ENCODE measurements around the gene SLC5A10.

Gene SLC5A10

DNA sequence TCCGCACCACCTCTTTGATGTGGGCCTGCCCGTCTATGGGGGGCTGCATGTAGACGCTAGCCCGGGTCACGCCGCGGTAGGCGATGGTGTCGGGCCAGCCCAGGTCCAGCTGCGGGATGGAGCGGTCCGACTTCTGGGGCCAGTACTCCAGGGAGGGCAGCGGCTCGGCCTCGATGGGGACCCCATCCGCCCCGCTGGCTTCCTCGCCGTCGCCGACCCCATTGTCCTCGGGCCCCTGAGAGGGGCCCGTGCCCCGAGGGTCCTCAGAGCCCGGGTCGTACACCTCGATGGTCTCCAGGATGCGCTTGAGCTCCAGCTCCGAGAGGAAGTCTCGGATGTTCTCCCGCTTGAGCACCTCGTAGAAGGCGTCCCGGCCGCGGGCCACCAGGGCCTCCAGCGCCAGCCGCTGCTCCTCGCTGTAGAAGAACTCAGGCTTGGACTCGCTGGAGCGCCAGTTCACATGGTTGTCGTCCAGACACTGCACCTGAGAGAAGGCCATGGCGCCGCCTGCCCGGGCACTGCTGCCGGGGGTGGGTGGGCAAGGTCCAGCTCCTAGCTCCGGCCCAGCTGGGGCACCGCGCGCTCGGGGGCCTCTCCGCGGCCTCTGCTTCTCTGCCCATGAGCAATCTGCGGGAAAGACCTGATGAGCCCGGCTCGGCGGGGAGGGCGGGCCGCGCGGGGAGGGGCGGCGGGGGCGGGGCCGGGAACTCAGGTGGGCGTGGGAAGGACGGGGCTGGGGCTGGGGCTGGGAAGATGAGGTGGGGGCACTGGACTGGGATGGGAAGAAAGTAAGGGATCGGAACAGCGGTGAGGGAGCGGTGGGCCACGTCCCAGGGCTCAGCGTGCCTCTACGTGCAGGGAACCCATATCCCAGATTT is 51.8 kb downstream of the SLC5A10 start:
- peak; percentile 19 to 28 for DNase-seq (ENCODE audit: low read depth in 2 of 2)

DNA sequence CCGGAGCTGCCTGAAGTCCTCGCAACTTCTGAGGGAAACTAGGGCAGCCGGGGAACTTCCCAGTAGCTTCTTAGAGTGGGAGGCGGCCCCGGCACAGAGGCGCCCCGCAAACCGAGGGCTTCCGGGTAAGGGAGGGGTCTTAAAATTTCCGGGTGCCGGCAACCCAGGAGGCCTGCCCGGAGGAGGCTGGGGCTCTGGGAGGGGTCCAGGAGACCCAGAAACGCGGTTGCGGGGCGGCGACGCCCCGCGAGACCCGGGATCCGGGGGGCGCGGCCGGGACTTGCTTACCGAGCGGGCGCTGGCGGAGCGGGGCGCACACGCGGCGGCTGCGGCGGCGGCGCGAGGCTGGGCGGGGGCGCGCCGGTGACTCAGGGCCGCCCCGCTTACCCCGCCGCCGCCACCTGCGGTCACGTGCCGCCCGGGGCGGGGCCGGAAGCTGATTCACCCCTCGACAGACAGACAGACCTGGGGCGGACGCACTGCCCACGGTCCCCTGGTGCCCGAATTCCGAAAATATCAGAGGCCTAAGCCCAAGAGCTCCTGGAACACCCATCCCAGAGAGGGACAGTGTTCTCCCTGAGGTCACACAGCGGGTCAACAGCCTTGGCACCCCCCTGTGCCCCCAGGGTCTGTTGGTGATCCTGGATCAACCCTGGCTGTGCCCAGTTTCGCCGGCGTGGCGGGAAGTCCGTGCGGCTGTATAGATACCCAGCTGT is 52.6 kb downstream of the SLC5A10 start, which contains the start of gene FAM83G:
Gene FAM83G, minus strand, starts transcription at position 344 of the 716 bp plus-strand sequence. CDS start 723 bp downstream, outside the sequence.
- peak; percentile 79 to 83 for DNase-seq (ENCODE audit: low read depth in 2 of 2)

DNA sequence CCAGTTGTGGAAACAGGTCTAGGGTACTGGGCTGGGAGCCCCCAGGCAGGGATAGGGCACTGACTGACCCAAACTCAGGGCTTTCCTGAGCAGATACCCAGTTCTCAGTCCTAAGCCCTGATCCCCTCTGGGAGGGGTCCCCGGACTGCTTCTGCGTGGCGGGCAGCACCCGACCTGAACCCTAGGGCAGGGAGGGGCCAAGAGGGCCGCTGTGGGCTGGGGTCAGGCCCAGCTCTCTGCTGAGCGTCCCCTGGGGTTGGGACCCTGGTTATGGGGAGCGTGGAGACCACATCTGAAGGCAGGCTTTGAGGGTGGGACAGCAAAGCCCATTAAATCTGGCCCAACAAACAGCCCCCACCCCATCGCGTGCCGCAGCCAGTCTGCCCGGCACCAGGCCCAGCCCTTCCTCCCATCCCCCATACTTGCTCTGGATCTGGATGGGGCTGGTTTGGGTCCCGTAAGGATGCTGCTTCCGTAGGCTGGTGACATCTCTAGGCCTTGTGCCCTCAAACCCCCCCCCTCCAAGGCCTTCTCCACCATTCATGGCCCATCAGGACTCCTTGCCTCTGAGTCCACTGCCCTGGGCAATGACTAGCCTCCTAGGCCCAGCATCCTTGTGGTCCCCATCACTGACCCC is 53.3 kb downstream of the SLC5A10 start:
- DNase-seq (ENCODE audit: low read depth in 2 of 2): no peak

DNA sequence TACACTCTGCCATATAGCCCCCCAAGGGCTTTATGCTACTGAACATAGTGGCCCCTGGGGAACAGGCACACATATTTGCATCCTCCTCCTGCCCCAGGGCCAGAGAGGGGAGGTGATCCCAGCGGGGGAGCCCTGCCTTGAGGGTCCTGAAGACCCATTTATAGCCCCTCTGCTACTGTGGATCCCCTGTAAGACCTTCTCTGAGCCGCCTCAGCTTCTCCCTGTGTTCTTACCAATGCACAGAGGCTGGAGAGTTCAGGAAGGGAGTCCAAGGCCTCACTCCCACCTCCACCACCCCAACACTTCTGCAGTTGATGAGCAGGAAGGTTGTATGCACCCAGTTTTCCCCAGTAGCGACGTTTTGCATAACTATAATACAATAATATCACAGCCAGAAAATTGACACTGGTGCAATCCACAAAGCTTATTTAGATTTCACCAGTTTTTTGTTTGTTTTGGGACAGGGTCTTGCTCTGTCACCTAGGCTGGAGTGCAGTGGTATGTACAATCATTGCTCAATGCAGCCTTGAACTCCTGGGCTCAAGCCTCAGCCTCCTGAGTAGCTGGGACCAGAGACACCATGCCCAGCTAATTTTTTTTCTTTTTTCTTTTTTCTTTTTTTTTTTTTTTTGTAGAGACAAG is 53.9 kb downstream of the SLC5A10 start:
- no peak for DNase-seq (ENCODE audit: low read depth in 2 of 2)

DNA sequence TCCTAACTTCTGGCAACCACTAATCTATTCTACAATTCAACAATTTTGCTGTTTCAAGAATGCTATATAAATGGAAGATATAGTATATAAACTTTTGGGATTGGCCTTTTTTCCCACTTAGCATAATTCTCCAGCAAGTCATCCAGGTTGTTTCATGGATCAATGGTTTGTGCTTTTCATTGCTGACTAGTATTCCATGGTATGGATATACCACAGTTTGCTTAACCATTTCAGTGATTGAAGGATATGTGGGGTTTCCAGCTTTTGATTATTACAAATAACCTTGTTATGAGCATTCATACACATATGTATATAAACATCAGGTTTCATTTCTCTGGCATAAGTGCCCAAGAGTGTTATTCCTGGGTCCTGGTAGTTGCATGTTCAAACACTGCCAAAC is 54.7 kb downstream of the SLC5A10 start:
- no peak for DNase-seq (ENCODE audit: low read depth in 2 of 2)

DNA sequence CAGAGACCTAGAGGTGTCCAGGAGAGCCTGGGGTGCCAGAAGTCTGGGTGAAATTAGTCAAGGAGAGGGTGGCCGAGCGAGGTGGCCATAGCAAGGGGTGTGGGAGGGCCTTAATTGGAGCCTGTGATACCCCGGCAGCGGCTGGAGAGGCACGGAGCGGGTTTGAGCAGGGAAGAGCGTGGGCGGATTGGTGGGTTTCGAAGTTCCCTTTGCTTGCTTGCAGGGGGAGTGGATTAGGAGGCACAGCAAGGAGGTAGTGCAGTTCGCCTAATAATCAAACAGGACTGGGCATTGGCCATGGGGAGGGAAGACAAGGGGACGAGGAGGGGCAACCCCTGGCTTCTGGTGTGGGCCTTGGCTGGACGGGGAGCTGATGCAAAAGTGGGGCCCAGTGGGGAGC is 58.0 kb downstream of the SLC5A10 start:
- DNase-seq (ENCODE audit: low read depth in 2 of 2): no peak

DNA sequence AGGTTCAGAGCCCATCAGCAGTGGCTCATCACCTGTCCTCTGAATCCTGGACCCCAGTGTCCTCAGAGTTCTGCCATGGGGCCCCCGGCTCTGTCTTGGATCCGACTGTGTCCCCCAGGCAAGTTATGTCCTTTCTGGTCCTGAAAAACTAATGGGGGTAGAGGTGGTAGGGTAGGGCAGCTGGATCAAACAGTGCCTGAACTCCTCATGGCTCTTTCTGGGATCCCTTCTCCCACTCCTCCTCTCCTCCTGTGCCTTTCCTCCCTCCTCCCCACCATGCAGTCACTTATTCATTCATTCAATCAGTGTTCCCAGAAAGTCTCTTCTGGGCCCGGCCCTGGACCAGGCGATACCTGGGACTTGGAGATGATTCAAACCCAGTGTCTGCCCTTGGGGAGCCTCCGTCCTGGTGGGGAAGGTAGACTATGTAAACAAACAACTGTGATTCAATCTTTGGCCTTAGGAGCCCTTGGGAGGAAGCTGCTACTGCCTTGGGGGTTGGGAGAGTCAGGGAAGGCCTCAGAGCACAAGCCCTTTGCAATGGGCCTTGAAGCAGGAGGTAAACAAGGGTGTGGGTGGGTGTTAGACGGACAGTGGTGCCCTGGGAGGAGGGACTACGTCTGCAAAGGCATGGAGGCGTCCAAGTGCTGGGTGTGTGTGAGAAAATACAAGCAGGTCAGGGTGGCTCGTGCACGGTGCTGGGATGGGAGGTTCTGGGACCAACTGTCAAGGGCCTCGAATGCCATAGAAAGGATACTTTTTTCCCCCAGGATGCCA is 59.0 kb downstream of the SLC5A10 start:
- DNase-seq (ENCODE audit: low read depth in 2 of 2): no peak

DNA sequence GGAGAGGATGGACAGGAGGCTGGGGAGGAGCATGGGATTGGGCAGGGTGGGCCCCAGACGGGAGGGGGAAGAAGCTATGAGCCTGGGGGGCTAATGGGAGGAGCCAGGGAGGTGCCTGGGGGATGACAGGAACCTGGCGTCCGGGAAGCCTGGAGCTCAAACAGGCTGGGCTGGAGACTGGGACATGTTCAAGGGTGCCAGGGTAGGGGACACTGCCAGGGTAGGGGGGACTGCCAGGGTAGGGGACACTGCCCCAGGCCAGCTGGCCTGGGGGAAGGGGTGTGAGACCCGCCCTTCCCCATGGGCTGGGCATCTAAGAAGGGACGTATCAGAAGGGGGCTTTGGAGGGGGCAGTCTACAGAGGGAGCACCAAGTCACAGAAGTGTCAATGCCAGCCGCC is 59.6 kb downstream of the SLC5A10 start:
- no peak for DNase-seq (ENCODE audit: low read depth in 2 of 2)

DNA sequence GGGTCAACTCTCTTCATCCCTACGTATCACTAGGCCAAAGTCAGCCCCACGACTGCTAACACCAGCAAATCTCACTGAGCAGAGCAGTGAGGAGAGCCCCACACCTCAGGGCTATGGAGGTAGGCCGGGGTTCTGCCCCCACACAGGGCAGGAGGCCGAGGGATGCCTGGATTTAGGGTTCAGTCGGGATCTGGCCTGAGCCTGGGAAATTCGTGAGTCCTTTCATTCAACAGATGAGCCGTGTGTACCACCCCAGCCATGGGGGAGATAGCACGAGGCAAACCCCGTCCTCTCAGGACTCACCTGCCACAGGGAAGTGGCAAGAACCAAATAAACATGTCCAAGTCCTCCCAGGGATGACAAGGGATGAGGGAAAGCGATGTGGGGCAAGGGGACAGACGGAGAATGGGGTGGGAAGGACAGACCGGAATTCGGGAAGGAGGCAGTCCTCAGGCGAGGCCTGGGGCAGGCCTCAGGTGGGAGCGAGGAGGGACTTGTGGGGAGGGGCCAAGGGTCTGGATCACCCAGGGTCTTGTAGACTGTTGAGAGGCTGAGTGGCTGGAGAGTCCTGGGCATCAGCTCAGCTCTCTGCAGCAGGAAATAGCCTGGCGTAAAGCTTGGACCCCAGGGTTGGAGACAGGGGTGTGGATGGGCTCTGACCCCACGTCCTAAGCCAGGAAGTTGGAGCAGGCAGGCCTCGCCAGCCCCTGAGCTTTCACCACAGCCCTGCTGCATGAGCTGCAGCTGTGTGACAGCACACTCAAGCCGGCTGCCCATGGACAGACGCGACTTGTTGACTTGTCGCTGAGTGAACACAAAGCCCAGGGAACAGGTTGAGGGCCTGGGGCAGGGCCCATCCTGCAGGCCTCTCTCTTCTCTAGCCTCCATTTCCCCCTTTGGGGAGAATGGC is 60.5 kb downstream of the SLC5A10 start:
- no peak for DNase-seq (ENCODE audit: low read depth in 2 of 2)

DNA sequence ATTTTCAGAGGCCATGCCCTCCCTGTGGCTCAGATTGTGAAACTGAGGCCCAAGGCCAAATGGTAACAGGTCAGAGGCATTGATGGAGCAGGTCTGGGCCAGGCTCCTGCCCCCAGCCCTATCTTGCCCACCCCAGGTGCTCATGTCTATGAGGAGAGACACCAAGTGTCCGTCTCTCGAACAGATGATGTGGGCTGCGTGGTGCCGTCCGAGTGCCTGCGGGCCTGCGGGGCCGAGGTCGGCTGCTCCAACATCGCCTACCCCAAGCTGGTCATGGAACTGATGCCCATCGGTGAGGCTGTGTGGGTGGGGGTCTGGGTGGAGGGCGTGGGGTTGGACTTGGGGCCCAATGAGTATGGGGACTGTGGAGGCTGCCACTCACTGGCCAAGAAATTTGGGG is 61.3 kb downstream of the SLC5A10 start:
- no peak for DNase-seq (ENCODE audit: low read depth in 2 of 2)

DNA sequence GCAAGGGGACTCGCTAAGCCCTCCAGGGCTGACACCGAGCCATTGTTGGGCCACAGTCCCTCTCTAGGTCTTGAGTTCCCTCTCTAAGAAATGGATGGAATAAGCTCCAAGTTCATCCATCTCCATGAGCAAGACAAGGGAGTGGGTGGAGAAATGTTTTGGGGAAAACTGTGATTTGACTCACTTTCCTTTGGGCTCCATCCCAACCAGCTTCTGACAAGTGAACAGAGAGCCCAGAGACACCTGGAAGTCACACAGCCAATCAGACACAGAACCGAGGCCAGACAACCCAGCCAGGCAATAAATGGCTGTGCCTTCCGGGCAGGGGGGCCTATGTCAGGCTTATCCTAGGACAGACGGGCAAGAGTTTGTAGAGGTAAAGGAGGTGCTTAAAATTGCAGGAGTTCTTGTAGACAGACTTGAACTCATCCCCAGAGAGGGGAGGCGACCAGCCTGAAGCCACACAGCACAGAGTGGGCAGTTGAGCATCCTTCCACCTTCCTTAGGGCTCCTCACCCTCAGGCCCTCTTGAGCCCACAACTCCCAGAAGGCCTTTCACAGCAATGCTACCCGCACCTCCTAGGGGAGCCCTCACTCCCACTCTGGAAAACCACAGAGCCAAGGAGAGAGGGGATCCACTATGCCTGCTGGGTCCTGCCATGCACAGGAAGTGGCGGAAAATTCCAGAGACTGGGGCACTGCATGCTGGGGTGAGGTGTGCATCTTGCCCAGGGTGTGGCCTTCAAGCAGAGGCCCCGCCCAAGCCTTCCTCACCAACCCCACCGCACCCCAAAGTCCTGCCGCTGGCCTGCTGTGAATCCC is 62.1 kb downstream of the SLC5A10 start:
- no peak for DNase-seq (ENCODE audit: low read depth in 2 of 2)

DNA sequence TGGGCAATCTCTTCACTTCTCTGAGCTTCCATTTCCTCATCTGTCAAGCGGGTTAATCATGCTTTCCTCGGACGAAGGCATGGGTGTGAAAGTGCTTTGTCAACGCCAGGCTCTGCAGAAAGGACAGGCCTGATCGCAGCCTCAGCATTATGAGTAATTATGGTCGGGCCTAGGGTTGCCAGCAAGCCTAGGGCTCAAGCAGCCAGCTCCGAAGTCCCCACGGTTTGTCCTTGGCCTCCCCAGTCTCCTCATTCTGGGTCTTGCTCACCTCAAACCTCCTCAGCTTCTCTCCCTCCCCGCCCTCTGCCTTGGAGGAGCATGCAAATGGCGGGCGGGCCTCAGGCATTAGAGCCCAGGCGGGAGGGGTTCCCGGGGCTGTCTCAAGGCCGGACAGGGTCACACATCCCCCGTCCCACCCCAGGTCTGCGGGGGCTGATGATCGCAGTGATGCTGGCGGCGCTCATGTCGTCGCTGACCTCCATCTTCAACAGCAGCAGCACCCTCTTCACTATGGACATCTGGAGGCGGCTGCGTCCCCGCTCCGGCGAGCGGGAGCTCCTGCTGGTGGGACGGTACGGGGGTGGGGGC is 62.8 kb downstream of the SLC5A10 start:
- DNase-seq (ENCODE audit: low read depth in 2 of 2): no peak

DNA sequence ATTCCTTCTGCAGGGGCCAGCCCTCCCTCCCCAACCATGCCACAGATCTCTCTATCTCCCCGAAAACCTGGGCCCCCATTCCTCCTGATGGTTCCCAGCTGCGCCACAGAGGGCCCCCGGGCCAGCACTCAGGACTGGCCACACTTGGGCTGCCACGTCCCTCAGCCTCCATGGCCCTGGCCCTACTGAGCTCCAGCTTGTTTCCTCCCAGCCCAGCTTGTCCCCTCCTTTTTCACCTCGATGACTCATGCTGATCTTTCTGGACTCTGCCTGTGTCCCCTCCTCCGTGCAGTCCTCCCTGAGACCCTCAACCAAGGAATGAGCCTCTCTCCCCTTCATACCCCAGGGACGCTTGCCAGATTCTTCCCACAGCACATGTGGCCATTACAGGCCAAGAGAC is 63.5 kb downstream of the SLC5A10 start:
- DNase-seq (ENCODE audit: low read depth in 2 of 2): no peak

DNA sequence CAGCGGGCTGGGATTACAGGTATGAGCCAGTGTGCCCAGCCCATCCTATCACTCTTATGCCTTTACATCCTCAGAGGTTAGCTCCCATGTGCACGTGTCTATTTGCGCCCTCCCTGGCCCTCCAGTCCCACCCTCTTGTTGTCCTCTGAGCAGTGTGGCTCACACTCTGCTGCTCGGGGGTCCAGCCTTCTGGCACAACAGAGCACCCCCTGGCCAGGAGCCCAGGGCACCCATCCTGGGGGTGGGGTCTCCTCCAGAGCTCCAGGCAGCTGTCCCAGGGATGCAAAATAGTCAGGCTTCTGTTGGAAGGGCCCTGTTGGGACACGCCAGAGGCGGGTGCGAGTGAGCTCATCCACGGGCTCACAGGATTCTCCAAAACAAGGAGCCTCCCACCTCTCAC is 64.3 kb downstream of the SLC5A10 start:
- no peak for DNase-seq (ENCODE audit: low read depth in 2 of 2)

DNA sequence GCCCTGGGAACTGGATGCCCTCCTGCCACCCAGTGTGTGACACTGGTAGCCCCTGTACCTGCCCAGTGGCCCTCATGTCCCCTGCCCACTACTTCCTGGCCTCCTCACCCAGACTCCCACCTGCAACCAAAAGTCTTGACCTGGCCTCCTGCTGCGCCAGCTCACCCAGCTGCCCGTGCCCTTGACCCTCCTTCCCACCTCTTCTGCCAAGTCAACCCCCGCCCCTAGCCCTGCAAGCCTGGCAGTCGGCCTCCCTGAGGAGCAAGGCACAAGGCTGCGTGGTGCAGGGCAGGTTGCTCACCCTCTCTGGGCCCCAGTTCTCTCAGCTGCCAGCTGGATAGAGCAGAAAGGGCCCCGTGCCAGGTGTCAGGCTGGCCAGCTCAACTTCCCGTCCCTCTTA is 64.9 kb downstream of the SLC5A10 start:
- DNase-seq (ENCODE audit: low read depth in 2 of 2): no peak

DNA sequence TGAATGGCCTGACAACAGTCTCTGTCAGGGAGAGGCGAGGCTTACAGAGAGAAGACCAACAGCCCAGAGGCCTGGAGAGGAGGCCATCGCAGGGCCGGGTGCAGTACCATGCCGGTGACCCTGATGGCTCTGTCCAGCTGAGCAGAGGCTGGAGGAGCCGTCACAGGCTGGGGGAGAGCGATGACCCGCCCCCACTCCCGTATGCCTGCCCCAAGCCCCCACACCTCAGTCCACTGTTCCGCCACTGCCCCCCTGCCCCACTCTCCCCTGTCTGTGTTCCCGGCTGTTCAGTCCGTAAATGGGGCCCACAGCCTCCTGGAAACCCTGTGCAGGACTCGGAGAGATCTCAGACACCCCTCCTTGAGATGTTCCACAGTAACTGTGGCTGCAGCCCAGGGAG is 65.4 kb downstream of the SLC5A10 start:
- no peak for DNase-seq (ENCODE audit: low read depth in 2 of 2)

DNA sequence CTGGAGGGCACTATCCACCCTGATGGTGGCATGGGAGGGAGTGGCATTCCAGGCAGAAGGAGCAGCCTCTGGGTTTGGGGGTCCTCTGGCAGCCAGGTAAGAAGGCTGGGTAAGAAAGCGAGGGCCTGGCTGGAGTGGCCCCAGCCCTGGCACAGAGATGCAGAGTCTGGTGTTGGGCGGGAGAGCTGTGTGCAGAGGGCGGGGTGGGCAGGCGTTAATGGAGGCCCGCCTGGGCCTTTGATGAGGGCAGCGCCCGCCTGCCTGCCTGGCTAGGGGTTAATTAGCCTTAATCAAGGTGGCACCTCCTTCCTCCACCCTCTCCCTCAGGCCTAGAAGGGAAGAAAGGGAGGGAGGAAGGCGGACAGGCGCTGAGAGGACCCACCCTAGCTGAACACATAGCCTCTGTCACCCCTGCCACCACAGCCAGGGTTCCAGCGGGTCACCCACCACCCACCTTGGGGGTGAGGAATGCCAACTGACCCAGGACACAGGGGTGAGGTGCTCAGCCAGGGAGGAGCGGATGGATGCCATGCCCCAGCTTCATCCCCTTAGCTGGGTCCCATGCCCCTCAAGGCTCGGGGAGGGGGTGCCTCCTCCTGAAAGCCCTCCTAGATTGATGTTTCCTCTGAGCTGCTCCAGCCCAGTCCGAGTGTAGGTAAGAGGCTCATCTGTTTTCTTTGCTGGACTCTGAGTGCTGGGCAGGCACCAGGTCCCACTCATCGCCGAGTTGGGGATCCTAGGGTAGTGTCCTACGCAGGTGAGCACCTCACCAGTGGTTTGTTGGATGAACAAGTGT is 66.0 kb downstream of the SLC5A10 start:
- no peak for DNase-seq (ENCODE audit: low read depth in 2 of 2)

DNA sequence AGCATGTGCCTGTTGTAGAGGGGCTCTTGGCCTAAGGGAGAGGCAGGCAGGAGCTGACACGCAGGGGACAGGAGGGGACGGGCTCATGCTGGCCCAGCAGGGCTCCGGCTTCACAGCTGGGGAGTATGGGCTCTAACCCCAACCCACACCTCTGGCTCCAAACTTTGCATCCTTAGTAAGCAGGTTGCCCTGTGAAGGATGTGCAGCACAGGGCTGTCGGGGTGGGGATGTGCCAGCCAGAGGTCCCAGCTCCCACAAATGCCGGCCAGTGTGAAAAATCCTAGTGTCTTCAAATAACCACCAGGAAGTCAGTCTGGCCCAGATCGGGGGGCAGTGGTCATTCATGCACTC is 66.6 kb downstream of the SLC5A10 start:
- DNase-seq (ENCODE audit: low read depth in 2 of 2): no peak
